GM12801 (cell line): ENCODE data around the gene ADGRB2.

Experiments used
- CTCF ChIP-seq: IDR thresholded peaks from one replicate; pipeline ENCODE4 v1.5.1; 2011; ENCODE audit warnings: control low read depth; ENCODE audit not compliant: insufficient read length; ENCODE audit errors: extremely low read depth

The ADGRB2 gene

GRCh38 chr1:31758823-31759222 is 5.3 kb downstream of the ADGRB2 start:
- TF ChIP-seq CTCF: no peak

GRCh38 chr1:31757989-31758388 is 6.2 kb downstream of the ADGRB2 start:
- no peak for TF ChIP-seq CTCF

GRCh38 chr1:31757204-31757679 is 6.9 kb downstream of the ADGRB2 start:
- no peak for TF ChIP-seq CTCF

- TF ChIP-seq CTCF: no peak
Measured at GRCh38 chr1:31756578-31756977, 7.6 kb downstream of the ADGRB2 start.

GRCh38 chr1:31755850-31756492 is 8.2 kb downstream of the ADGRB2 start:
- no peak for TF ChIP-seq CTCF

GRCh38 chr1:31755197-31755611 is 8.9 kb downstream of the ADGRB2 start:
- TF ChIP-seq CTCF: no peak

GRCh38 chr1:31754397-31754796 is 9.7 kb downstream of the ADGRB2 start:
- no peak for TF ChIP-seq CTCF
